Effector memory CD4-positive, alpha-beta T cell (primary cell): Measurements from ENCODE around the gene CCS.

ENCODE experiments used
- DNase-seq, 3 donors: peaks; one replicate each; pipeline ENCODE4 v3.0.0-alpha.2; 2020
- H3K27ac ChIP-seq: 2 replicates; pipeline ENCODE4 v1.7.0; 2013; ENCODE audit warnings: mild to moderate bottlenecking, low read length, moderate library complexity; ENCODE audit not compliant: insufficient read depth, poor library complexity, severe bottlenecking
- H3K27me3 ChIP-seq: replicated peaks from 2 replicates; pipeline ENCODE4 v1.7.0; 2013; ENCODE audit warnings: mild to moderate bottlenecking, low read length; ENCODE audit not compliant: insufficient read depth, control insufficient read depth, poor library complexity, severe bottlenecking
- H3K36me3 ChIP-seq: 2 replicates; pipeline ENCODE4 v1.7.0; 2013; ENCODE audit warnings: mild to moderate bottlenecking, low read length, moderate library complexity; ENCODE audit not compliant: control insufficient read depth, insufficient read depth
- H3K4me1 ChIP-seq: 2 replicates; pipeline ENCODE4 v1.7.0; 2013; ENCODE audit warnings: low read length, mild to moderate bottlenecking; ENCODE audit not compliant: control insufficient read depth, insufficient read depth, poor library complexity, severe bottlenecking
- H3K4me3 ChIP-seq: 2 replicates; pipeline ENCODE4 v1.7.0; 2013; ENCODE audit warnings: low read length, low read depth, mild to moderate bottlenecking; ENCODE audit not compliant: insufficient read depth, poor library complexity, severe bottlenecking
- H3K9me3 ChIP-seq: 2 replicates; pipeline ENCODE4 v1.7.0; 2013; ENCODE audit warnings: mild to moderate bottlenecking, low read length, moderate library complexity; ENCODE audit not compliant: control insufficient read depth

The CCS gene

DNA sequence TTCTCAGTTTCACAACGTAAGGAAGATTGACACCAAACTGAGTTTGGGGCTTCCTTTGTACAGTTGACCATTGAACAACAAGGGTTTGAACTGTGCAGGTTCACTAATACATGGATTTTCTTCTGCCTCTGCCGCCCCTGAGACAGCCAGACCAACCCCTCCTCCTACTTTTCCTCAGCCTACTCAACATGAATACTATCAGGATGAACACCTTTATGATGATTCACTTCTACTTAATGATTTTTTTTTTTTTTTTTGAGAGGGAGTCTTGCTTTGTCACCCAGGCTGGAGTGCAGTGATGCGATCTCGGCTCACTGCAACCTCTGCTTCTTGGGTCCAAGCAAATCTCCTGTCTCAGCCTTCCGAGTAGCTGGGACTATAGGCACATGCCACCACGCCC is 60.1 kb downstream of the CCS start:
- H3K4me1 ChIP-seq, result no peaks in the 10 kb centered on the region
- H3K27me3 ChIP-seq, result no peaks in the 10 kb centered on the region
- no peaks in the 10 kb centered on the region for H3K9me3 ChIP-seq
- H3K36me3 ChIP-seq, result peaks cover 33% of the 10 kb centered on the region
- no peak overlapping the region for H3K27ac ChIP-seq
- DNase-seq, result no peak
- no peak overlapping the region for H3K4me3 ChIP-seq
